ENCODE data around the gene GMPR.
"Not testable (repeated sequence)": the region's sequence is repeated elsewhere in the genome, so short reads cannot be mapped to it uniquely, and the experiment has no call there.

GMPR gene

GRCh38 chr6:16251706-16252105 lies 13.3 kb downstream of the GMPR start:
- DNase-seq = no peak

- DNase-seq = no peak
These were observed 14.4 kb downstream of the GMPR start for GRCh38 chr6:16252686-16253299.

- no peak for DNase-seq
These were observed 15.2 kb downstream of the GMPR start for GRCh38 chr6:16253399-16254144.

GRCh38 chr6:16254535-16254934 lies 16.1 kb downstream of the GMPR start:
- DNase-seq = no peak

- DNase-seq = no peak
These were observed 18.4 kb downstream of the GMPR start for GRCh38 chr6:16256781-16257180.

- DNase-seq = no peak
These were observed 19.8 kb downstream of the GMPR start for GRCh38 chr6:16257999-16258708.

- DNase-seq = no peak
These were observed 20.3 kb downstream of the GMPR start for GRCh38 chr6:16258709-16259075.

GRCh38 chr6:16259604-16260003 lies 21.2 kb downstream of the GMPR start:
- not testable (repeated sequence) for DNase-seq

- not testable (repeated sequence) for DNase-seq
These were observed 22.2 kb downstream of the GMPR start for GRCh38 chr6:16260602-16261001.

GRCh38 chr6:16262773-16263172 lies 24.4 kb downstream of the GMPR start:
- DNase-seq = not testable (repeated sequence)

GRCh38 chr6:16263464-16264099 lies 25.2 kb downstream of the GMPR start:
- DNase-seq = not testable (repeated sequence)

- DNase-seq = no peak
These were observed 26.4 kb downstream of the GMPR start for GRCh38 chr6:16264785-16265184.

GRCh38 chr6:16265351-16266341 lies 27.3 kb downstream of the GMPR start:
- no peak for DNase-seq

GRCh38 chr6:16267428-16268263 lies 29.3 kb downstream of the GMPR start:
- DNase-seq = no peak

GRCh38 chr6:16269442-16270070 lies 31.2 kb downstream of the GMPR start:
- DNase-seq = not testable (repeated sequence)

GRCh38 chr6:16270178-16270794 lies 31.9 kb downstream of the GMPR start:
- DNase-seq = no peak

GRCh38 chr6:16271428-16271827 lies 33.0 kb downstream of the GMPR start:
- no peak for DNase-seq

GRCh38 chr6:16272201-16272600 lies 33.8 kb downstream of the GMPR start:
- no peak for DNase-seq

- no peak for DNase-seq
These were observed 34.9 kb downstream of the GMPR start for GRCh38 chr6:16273256-16273655.

GRCh38 chr6:16274483-16274882 lies 36.1 kb downstream of the GMPR start:
- DNase-seq = no peak
